ENCODE measurements around the gene ZNF286A. TPM values are rescaled to one million over a fixed set of nuclear protein-coding genes. Genes with fewer than 3 reads are reported as not detected.
"Not testable (repeated sequence)": the region's sequence is repeated elsewhere in the genome, so short reads cannot be mapped to it uniquely, and the experiment has no call there.

Gene ZNF286A
- total and polyA plus RNA-seq, 2 experiments from 2014 or later = 16.1 to 35.0 TPM

DNA sequence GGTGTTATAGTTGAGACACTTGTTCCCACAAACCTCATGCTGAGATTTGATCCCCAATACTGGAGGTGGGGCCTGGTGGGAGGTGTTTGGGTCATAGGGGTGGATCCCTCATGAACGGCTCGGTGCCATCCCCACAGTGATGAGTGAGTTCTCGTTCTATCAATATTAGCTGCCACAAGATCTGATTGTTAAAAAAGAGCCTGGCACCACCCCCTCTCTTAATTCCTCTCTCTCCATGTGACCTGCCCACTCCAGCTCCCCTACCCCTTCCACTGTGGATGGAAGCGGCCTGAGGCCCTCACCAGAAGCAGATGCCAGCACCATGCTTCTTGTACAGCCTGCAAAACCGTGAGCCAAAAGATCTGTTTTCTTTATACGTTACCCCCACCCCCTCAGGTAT, 46.6 kb upstream of the ZNF286A start:
- no peak overlapping the region for H3K4me2 ChIP-seq
- H3K4me3 ChIP-seq = no peak overlapping the region
- no peak overlapping the region for H2AFZ ChIP-seq
- H4K20me1 ChIP-seq (ENCODE audit: insufficient read depth, poor library complexity, severe bottlenecking) = no peaks in the 10 kb centered on the region
- peaks cover 39% of the 10 kb centered on the region for H3K4me1 ChIP-seq (ENCODE audit: insufficient read depth)
- no peaks in the 10 kb centered on the region for H3K36me3 ChIP-seq (replicated peaks; ENCODE audit: insufficient read depth, low read depth)
- TF ChIP-seq, protein P1, sequence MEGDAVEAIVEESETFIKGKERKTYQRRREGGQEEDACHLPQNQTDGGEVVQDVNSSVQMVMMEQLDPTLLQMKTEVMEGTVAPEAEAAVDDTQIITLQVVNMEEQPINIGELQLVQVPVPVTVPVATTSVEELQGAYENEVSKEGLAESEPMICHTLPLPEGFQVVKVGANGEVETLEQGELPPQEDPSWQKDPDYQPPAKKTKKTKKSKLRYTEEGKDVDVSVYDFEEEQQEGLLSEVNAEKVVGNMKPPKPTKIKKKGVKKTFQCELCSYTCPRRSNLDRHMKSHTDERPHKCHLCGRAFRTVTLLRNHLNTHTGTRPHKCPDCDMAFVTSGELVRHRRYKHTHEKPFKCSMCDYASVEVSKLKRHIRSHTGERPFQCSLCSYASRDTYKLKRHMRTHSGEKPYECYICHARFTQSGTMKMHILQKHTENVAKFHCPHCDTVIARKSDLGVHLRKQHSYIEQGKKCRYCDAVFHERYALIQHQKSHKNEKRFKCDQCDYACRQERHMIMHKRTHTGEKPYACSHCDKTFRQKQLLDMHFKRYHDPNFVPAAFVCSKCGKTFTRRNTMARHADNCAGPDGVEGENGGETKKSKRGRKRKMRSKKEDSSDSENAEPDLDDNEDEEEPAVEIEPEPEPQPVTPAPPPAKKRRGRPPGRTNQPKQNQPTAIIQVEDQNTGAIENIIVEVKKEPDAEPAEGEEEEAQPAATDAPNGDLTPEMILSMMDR (IDR thresholded peaks at IDR 0.05; ENCODE audit: poor library complexity) = no peak
- TF ChIP-seq EZH2phosphoT487 (IDR thresholded peaks at IDR 0.05; ENCODE audit: low read depth, severe bottlenecking, unreplicated experiment) = no peak
- no peak for TF ChIP-seq EZH2 (IDR thresholded peaks at IDR 0.05; ENCODE audit: borderline replicate concordance)
- no peak overlapping the region for H3K27ac ChIP-seq
- WGBS (ENCODE audit: low lambda C conversion rate, missing lambda C conversion rate) = 87% methylated on average over 6 of the region's 6 CpGs
- no peaks in the 10 kb centered on the region for H3K27me3 ChIP-seq
- no peak for DNase-seq (ENCODE audit: low spot score)
- H3K9me3 ChIP-seq (ENCODE audit: low read depth) = no peaks in the 10 kb centered on the region
- H3K79me2 ChIP-seq = peaks cover 25% of the 10 kb centered on the region
- H3K9me2 ChIP-seq (replicated peaks; ENCODE audit: insufficient read depth) = no peaks in the 10 kb centered on the region

DNA sequence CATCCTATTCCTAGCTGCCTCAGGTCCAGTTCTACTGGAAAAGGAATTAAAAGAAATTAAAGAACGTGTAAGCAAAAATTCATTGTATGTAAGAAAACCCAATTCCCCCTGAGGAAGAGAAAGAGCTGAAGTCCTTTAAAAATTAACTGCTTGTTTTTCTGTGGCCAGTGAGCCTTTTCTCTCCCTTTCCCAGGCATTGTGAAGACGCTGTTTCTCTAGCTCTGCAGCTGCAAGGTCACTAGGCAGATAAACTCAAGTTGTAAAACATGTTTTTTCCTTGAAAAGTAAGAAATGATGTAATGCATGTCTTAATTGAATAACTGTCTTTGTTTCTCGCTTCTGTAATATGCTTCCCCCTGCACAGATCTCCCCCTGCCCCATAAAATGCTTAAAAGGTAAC, 45.2 kb upstream of the ZNF286A start:
- DNase-seq (ENCODE audit: low spot score); H2AFZ ChIP-seq; H3K9me2 ChIP-seq (replicated peaks; ENCODE audit: insufficient read depth); H4K20me1 ChIP-seq (ENCODE audit: insufficient read depth, poor library complexity, severe bottlenecking); H3K9me3 ChIP-seq (ENCODE audit: low read depth); H3K4me3 ChIP-seq; H3K27me3 ChIP-seq; H3K36me3 ChIP-seq (replicated peaks; ENCODE audit: insufficient read depth, low read depth): not testable (repeated sequence)
- Histone ChIP-seq H3K27ac (peak overlapping the region; percentile 83), H3K79me2 (peaks cover 14% of the 10 kb centered on the region), H3K4me2 (peak overlapping the region; percentile 35), H3K4me1 (ENCODE audit: insufficient read depth) (peaks cover 41% of the 10 kb centered on the region)
- WGBS (ENCODE audit: low lambda C conversion rate, missing lambda C conversion rate) = 21% methylated on average over 3 of the region's 3 CpGs

DNA sequence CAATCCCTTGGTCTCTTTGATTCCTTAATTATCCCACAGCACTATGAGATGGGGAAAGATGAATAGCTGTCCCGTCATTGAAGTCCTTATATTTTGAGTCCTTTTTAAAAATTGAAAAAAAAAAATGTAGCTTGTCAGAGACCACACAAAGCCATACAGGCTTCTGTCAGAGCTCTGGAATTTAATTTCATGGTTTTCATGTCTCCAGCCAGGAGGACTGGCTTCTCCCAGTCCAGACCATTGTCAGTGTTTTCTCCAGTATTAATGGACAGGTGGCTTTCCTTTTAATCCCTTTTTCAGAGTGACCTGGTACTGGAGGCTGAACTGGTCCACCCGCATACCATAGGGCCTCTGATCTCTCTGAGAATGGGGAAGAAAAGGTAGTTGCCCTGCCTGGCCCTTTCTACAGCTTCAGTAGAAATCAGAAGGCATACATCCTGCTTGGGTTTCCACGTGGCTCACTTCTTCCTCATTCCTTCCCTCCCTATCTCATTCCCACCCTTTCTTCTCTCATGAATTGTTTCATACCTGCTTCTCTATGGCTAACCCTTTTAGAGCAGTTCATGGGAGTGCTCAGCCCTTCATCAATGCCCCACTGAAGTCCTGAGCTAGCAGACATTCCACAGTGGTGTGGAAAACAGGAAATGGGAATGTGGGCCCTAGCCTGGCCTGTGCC, 44.5 kb upstream of the ZNF286A start:
- Histone ChIP-seq H3K36me3 (replicated peaks; ENCODE audit: insufficient read depth, low read depth) (no peaks in the 10 kb centered on the region), H3K79me2 (peaks cover 9% of the 10 kb centered on the region), H3K9me3 (ENCODE audit: low read depth) (no peaks in the 10 kb centered on the region), H3K4me2 (peak overlapping the region; percentile 35), H3K27ac (peak overlapping the region; percentile 83), H3K9me2 (replicated peaks; ENCODE audit: insufficient read depth) (no peaks in the 10 kb centered on the region), H3K4me3 (no peak overlapping the region), H3K27me3 (no peaks in the 10 kb centered on the region), H2AFZ (no peak overlapping the region), H4K20me1 (ENCODE audit: insufficient read depth, poor library complexity, severe bottlenecking) (no peaks in the 10 kb centered on the region), H3K4me1 (ENCODE audit: insufficient read depth) (peaks cover 41% of the 10 kb centered on the region)
- WGBS (ENCODE audit: low lambda C conversion rate, missing lambda C conversion rate) = 49% methylated on average over 3 of the region's 3 CpGs
- TF ChIP-seq, protein P1 (IDR thresholded peaks at IDR 0.05; ENCODE audit: poor library complexity) = no peak
- TF ChIP-seq EZH2 (IDR thresholded peaks at IDR 0.05; ENCODE audit: borderline replicate concordance) (no peak), EZH2phosphoT487 (IDR thresholded peaks at IDR 0.05; ENCODE audit: low read depth, severe bottlenecking, unreplicated experiment) (no peak)
- peak; percentile 38 for DNase-seq (ENCODE audit: low spot score)

DNA sequence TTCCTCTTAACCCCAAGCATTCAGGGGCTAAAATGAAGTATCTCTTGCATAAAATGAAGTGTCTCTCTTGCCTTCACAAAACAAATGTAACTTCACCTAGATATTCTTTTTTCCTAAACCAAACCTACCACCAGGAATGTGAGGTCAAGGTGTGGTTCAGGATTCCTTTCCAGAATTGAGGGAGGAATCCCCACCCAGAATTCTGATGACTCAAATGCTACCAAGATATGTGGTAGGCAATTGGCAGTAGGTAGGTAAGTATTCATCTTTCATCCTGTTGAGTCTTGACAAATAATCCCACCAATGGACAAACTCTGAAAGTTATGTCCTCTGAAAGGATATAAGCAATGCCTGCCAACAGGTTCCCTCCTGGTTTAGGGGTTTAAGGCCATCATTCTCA, 41.7 kb upstream of the ZNF286A start:
- Histone ChIP-seq H3K4me3 (no peak overlapping the region), H3K27ac (no peak overlapping the region), H3K79me2 (no peaks in the 10 kb centered on the region), H4K20me1 (ENCODE audit: insufficient read depth, poor library complexity, severe bottlenecking) (no peaks in the 10 kb centered on the region), H2AFZ (no peak overlapping the region), H3K4me1 (ENCODE audit: insufficient read depth) (peaks cover 28% of the 10 kb centered on the region), H3K36me3 (replicated peaks; ENCODE audit: insufficient read depth, low read depth) (no peaks in the 10 kb centered on the region), H3K9me3 (ENCODE audit: low read depth) (no peaks in the 10 kb centered on the region), H3K27me3 (no peaks in the 10 kb centered on the region), H3K9me2 (replicated peaks; ENCODE audit: insufficient read depth) (no peaks in the 10 kb centered on the region), H3K4me2 (no peak overlapping the region)
- no peak for DNase-seq (ENCODE audit: low spot score)
- TF ChIP-seq EZH2 (IDR thresholded peaks at IDR 0.05; ENCODE audit: borderline replicate concordance) = no peak
- TF ChIP-seq, protein P1 (IDR thresholded peaks at IDR 0.05; ENCODE audit: poor library complexity) = no peak
- no peak for TF ChIP-seq EZH2phosphoT487 (IDR thresholded peaks at IDR 0.05; ENCODE audit: low read depth, severe bottlenecking, unreplicated experiment)

Data from hepatocyte (in vitro differentiated cells).